Kidney (tissue), 14 donors: Measurements from ENCODE around the gene CCDC63. TPM values are rescaled to one million over a fixed set of nuclear protein-coding genes. Genes with fewer than 3 reads are reported as not detected.

Source experiments
- DNase-seq, 5 donors: peaks; one replicate each; pipeline ENCODE4 v3.0.0-alpha.2; 2013 to 2020
- FAIRE-seq: peaks from 2 replicates; lab custom pipeline; 2012; peaks lifted over from hg19 to GRCh38; lab: Jason Lieb, UNC
- H3K27ac ChIP-seq, 2 donors: one replicate each; pipeline ENCODE4 v1.7.0; 2013; ENCODE audit warnings: low read depth in 2 of 2, low read length in 2 of 2, inconsistent platforms in 1 of 2
- H3K27me3 ChIP-seq: one replicate; pipeline ENCODE4 v1.7.1; 2013; ENCODE audit warnings: low read length, inconsistent platforms; ENCODE audit not compliant: control insufficient read depth, insufficient read depth
- H3K36me3 ChIP-seq, 3 donors: one replicate each; pipeline versions ENCODE4 v1.7.0 to v1.7.1; 2013; ENCODE audit warnings: low read length in 3 of 3, control low read depth in 1 of 3, inconsistent platforms in 1 of 3; ENCODE audit not compliant: insufficient read depth in 3 of 3, control insufficient read depth in 2 of 3
- H3K4me1 ChIP-seq, 3 donors: one replicate each; pipeline versions ENCODE4 v1.7.0 to v1.7.1; 2013; ENCODE audit warnings: low read length in 3 of 3, inconsistent platforms in 1 of 3, low read depth in 1 of 3; ENCODE audit not compliant: control insufficient read depth in 2 of 3, insufficient read depth in 2 of 3
- H3K4me3 ChIP-seq, 3 donors: one replicate each; pipeline versions ENCODE4 v1.7.0 to v1.8.1; 2013; ENCODE audit warnings: low read length in 3 of 3, control low read depth in 1 of 3, inconsistent platforms in 1 of 3
- H3K9ac ChIP-seq, 3 donors: one replicate each; pipeline versions ENCODE4 v1.7.0 to v1.7.1; 2013; ENCODE audit warnings: low read length in 3 of 3, control low read depth in 1 of 3, inconsistent platforms in 1 of 3
- H3K9me3 ChIP-seq, 3 donors: one replicate each; pipeline versions ENCODE4 v1.7.0 to v1.7.1; 2013; ENCODE audit warnings: low read length in 3 of 3, control low read depth in 1 of 3, inconsistent platforms in 1 of 3; ENCODE audit not compliant: control insufficient read depth in 2 of 3, insufficient read depth in 1 of 3
- CTCF ChIP-seq: IDR thresholded peaks from 3 replicates; pipeline ENCODE4 v1.5.1; 2012; ENCODE audit warnings: mild to moderate bottlenecking, moderate library complexity, borderline replicate concordance; ENCODE audit not compliant: insufficient read depth; ENCODE audit errors: extremely low read depth
- intact Hi-C: fragments of 100-400 bp; cut with DNase I; formaldehyde crosslinking; loops from one replicate; pipeline ENCODE4 v1.11.1; 2022
- polyA plus RNA-seq: library from polyadenylated mRNA; stranded (reverse); fragments of 350-450 nt; fragmentation: Illumina TruSeq; extraction: RNeasy Lipid Tissue Mini Kit (QIAGEN cat#74804); gene quantifications from one replicate; pipeline ENCODE4 v1.2.3, GENCODE V29; 2014; ENCODE audit warnings: low read depth, low replicate concordance; ENCODE audit not compliant: insufficient read depth
- total RNA-seq: library from RNA; stranded (reverse); fragmentation: NEBNext Ultra II Directional; extraction: Animal tissue kit (Norgen Biotek cat#: 25700); gene quantifications from one replicate; pipeline ENCODE4 v1.2.1, GENCODE V29; 2021
- donor health status: control.
- donor health status: control.
- donor health status: control.
- donor health status: control.
- donor health status: control.
- donor health status: DM: yes; HTN: yes; CAD: no.
- donor health status: Normal renal cell carcinoma (clear cell type).

Gene CCDC63
- total and polyA plus RNA-seq, 2 donors from 2014 or later: not detected

GRCh38 chr12:110906083-110906482, 59.3 kb downstream of the CCDC63 start:
- H3K27me3 ChIP-seq: no peaks in the 10 kb centered on the region
- no peaks in the 10 kb centered on the region for H3K4me1 ChIP-seq
- H3K27ac ChIP-seq: no peak overlapping the region
- H3K36me3 ChIP-seq: no peaks in the 10 kb centered on the region
- FAIRE-seq: no peak
- H3K9ac ChIP-seq: no peak overlapping the region
- TF ChIP-seq CTCF: no peak
- intact Hi-C loops: no loop called here
- no peak overlapping the region for H3K4me3 ChIP-seq
- no peak for DNase-seq
- no peaks in the 10 kb centered on the region for H3K9me3 ChIP-seq

- Histone ChIP-seq H3K4me3 (no peak overlapping the region), H3K9me3 (no peaks in the 10 kb centered on the region), H3K27ac (no peak overlapping the region), H3K9ac (no peak overlapping the region), H3K36me3 (no peaks in the 10 kb centered on the region), H3K4me1 (no peaks in the 10 kb centered on the region), H3K27me3 (no peaks in the 10 kb centered on the region)
- intact Hi-C loops: no loop called here
- no peak for TF ChIP-seq CTCF
- no peak for FAIRE-seq
- DNase-seq: no peak
Measured at GRCh38 chr12:110906516-110906915, 59.7 kb downstream of the CCDC63 start.

GRCh38 chr12:110906985-110907384, 60.2 kb downstream of the CCDC63 start:
- Histone ChIP-seq H3K9me3 (no peaks in the 10 kb centered on the region), H3K4me1 (no peaks in the 10 kb centered on the region), H3K27ac (no peak overlapping the region), H3K36me3 (no peaks in the 10 kb centered on the region), H3K27me3 (no peaks in the 10 kb centered on the region), H3K9ac (no peak overlapping the region), H3K4me3 (no peak overlapping the region)
- TF ChIP-seq CTCF: no peak
- no peak for DNase-seq
- no peak for FAIRE-seq
- intact Hi-C loops: no loop called here

GRCh38 chr12:110907583-110907982, 60.8 kb downstream of the CCDC63 start:
- H3K9ac ChIP-seq: no peak overlapping the region
- H3K27ac ChIP-seq: no peak overlapping the region
- H3K9me3 ChIP-seq: no peaks in the 10 kb centered on the region
- FAIRE-seq: no peak
- no peaks in the 10 kb centered on the region for H3K27me3 ChIP-seq
- no peak overlapping the region for H3K4me3 ChIP-seq
- no peaks in the 10 kb centered on the region for H3K4me1 ChIP-seq
- intact Hi-C loops: no loop called here
- H3K36me3 ChIP-seq: no peaks in the 10 kb centered on the region
- peak in 1 of 5 donors; percentile 43 for DNase-seq
- no peak for TF ChIP-seq CTCF
